Right renal pelvis (tissue), 4 donors: Measurements from ENCODE around the gene CA6. TPM values are rescaled to one million over a fixed set of nuclear protein-coding genes. Genes with fewer than 3 reads are reported as not detected.
"Not testable (repeated sequence)": the region's sequence is repeated elsewhere in the genome, so short reads cannot be mapped to it uniquely, and the experiment has no call there.

Experiments
- DNase-seq, 4 donors: peaks; one replicate each; pipeline ENCODE4 v3.0.0-alpha.2; 2013; ENCODE audit warnings: low read depth in 4 of 4, low spot score in 3 of 4, missing footprints in 1 of 4
- polyA plus RNA-seq, 4 donors: library from polyadenylated mRNA; unstranded; fragments of 120-200 nt; gene quantifications; one replicate each; pipeline ENCODE4 v1.2.1, GENCODE V29; 2013; ENCODE audit not compliant: insufficient read length in 4 of 4

Gene CA6
- polyA plus RNA-seq = under 1 TPM in 1 of 4 donors, not detected in 3; 0.05 TPM

DNA sequence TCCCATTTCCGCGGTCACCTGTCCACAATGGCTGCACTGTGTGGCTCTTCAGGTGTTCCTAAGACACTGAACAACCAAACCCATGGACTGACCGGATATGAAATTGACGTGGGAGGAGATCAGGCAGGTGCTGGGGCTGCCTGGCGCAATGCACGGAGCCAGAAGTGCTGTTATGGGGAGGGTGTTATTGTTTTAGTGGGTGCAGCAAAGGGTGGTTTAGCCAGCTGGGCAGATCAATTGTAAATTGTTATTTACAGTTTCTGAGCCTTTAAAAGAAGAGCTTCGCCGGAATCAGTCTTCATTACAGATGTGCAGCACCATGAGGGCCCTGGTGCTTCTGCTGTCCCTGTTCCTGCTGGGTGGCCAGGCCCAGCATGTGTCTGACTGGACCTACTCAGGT lies at the start of gene CA6:
TSS of gene CA6 (plus strand) at position 301 of the 400 bp plus-strand sequence. CDS start at position 320, 19 bp downstream.
- no peak for DNase-seq

GRCh38 chr1:8896775-8897174 lies 48.9 kb upstream of the CA6 start:
- DNase-seq = not testable (repeated sequence)

DNA sequence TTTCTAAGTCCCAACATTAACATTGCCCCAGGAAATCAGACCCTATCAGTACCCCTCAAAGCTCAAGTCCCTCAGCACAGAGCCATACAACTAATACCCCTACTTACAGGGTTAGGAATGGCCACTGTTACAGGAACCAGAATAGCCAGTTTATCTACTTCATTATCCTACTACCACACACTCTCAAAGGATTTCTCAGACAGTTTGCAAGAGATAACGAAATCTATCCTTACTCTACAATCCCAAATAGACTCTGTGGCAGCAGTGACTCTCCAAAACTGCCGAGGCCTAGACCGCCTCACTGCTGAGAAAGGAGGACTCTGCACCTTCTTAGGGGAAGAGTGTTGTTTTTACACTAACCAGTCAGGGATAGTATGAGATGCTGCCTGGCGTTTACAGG lies 48.2 kb upstream of the CA6 start:
- not testable (repeated sequence) for DNase-seq

- DNase-seq = not testable (repeated sequence)
Measured at GRCh38 chr1:8898418-8898817, 47.2 kb upstream of the CA6 start.

DNA sequence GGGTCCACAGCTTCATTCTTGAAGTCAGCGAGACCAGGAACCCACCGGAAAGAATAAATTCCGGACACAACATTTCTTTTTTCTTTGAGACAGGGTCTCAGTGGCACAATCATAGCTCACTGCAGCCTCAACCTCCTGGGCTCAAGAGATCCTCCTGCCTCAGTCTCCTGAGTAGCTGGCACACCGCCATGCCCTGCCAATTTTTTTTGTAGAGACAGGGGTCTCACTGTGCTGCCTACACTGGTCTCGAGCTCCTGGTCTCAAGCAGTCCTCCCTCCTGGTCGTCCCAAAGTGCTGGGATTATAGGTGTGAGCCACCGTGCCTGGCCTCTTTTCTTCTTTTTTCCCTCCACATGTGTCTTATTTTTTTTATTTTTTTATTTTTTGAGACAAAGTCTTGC lies 46.6 kb upstream of the CA6 start:
- DNase-seq = no peak

DNA sequence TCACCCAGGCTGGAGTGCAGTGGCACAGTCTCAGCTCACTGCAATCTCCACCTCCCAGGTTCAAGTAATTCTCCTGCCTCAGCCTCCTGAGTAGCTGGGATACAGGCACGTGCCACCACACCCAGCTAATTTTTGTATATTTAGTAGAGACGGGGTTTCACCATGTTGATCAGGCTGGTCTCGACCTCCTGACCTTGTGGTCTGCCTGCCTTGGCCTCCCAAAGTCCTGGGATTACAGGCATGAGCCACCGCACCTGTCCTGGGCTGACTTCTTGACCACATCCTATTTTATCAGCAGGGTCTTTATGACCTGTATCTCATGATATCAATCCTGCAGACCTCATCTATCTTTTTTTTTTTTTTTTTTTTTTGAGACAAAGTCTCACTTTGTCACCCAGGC lies 45.0 kb upstream of the CA6 start:
- not testable (repeated sequence) for DNase-seq

DNA sequence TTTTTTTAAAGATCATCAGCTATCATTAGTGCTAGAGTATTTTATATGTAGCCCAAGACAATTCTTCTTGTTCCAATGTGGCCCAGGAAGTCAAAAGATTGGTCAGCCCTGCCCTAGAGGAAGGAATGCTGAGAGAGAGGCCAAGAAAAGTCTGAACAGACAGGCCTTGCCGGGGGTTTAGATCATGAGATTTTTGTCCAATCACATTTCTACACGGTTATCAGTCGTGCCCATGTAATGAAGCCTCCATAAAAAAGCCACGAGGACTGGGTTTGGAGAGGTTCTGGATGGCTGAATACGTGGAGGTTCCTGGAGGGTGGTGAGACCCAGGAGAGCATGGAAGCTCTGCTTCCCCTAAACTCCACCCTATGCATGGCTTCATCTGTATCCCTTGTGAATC lies 42.9 kb upstream of the CA6 start:
- DNase-seq = no peak

GRCh38 chr1:8903410-8903809 lies 42.3 kb upstream of the CA6 start:
- DNase-seq = no peak

DNA sequence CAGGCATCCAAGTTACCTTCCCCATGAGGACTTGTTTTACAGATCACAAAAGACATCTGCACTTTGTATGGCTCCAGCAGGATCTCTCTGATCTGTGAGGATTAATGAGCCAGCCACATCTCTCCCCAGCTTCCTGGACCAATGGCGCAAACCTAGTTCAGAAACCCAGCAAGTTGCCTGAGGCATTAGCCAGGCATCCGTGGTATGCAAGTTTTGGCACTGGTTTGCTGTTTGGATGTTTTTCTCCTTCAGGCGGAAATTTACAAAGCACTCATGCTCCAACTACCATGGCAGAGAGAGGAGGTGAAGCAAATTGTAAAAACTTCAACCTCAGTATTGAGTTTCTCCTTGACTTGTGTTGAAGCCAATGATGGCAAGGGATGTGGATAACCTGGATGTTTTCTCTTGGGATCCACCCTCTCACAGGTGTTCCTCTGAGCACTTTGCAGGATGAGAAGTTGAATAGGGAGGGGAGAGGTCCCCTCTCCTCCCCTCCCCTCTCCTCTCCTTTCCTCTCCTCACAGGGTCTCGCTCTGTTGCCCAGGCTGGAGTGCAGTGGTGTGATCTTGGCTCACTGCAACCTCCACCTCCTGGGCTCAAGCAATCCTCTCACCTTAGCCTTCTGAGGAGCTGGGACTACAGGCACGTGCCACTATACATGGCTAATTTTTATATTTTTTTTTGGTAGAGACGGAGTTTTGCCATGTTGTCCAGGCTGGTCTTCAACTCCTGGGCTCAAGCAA lies 41.6 kb upstream of the CA6 start:
- DNase-seq = peak in 2 of 4 donors; percentile 41 to 42

GRCh38 chr1:8905582-8906191 lies 40.0 kb upstream of the CA6 start:
- no peak for DNase-seq

- no peak for DNase-seq
Measured at GRCh38 chr1:8908388-8909151, 37.1 kb upstream of the CA6 start.

DNA sequence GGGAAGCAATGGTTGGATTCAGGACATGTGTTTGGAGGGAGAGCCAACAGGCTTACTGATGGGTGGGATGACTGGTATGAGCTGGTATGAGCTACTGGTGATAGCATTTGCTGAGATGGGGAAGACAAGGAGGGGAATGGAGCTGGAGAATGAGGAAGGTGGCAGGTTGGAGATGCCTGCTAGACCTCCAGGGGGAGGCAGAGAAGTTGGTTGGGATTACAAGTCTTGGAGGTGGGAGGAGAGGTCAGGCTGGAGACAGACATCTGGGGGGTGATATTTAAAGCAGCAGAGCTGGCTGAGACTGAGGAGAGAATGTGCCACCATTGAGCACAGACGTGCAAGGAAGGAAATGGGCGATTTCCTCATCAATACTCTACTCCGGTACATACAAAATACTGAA lies 35.3 kb upstream of the CA6 start:
- DNase-seq = no peak

DNA sequence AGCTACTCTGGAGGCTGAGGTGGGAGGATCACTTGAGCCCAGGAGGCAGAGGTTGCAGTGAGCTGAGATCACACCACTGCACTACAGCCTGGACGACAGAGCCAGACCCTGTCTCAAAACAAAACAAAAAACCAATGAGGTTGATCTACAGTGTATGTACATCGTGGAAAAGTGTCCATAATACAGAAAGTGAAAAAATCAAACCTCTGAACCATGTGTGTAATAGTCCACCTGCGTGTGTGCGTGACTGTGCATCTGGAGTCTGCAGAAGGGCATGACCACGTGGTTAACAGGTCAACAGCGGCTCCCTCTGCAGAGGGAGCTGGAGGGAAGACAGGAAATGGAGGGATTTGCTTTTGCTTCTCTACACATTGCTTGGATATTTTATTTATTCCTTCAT lies 34.8 kb upstream of the CA6 start:
- no peak for DNase-seq

- DNase-seq = no peak
Measured at GRCh38 chr1:8911416-8912309, 34.0 kb upstream of the CA6 start.

DNA sequence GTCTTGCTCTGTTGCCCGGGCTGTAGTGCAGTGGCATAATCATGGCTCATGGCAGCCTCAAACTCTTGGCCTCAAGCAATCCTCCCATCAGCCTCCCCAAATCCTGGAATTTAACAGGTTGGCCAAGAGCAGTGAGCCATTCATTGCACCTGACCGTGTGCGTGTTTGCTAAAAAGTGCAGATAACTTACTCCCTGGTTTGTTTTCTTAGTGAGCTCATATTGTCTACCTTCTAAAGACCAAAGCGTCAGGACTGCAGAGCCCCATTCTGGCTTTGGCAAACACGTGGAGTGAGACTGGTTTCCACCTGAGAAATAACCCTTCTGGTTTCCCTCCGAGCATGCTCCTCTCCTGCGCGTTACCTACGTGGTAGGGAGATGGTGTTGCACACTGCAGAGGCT lies 32.2 kb upstream of the CA6 start:
- DNase-seq = no peak

GRCh38 chr1:8914466-8914865 lies 31.2 kb upstream of the CA6 start:
- no peak for DNase-seq

DNA sequence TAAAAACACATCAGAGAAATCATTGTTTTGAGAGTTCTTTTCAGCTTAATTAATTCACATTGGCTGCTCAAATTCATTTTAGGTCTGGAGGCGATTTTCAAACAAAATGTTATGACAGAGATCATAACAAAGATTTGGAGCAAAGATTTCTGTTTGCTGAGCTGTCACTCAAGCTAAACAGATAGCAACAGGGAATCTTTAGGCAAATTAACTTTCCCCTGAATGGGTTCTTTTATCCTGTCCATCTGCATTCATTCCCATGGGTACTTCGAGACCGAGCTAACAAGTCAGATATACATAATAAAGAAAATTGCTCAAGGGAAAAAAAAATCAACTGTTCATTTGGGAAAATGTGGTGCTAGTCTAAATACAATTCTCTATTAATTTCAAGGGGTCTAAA lies 30.2 kb upstream of the CA6 start:
- DNase-seq = no peak

DNA sequence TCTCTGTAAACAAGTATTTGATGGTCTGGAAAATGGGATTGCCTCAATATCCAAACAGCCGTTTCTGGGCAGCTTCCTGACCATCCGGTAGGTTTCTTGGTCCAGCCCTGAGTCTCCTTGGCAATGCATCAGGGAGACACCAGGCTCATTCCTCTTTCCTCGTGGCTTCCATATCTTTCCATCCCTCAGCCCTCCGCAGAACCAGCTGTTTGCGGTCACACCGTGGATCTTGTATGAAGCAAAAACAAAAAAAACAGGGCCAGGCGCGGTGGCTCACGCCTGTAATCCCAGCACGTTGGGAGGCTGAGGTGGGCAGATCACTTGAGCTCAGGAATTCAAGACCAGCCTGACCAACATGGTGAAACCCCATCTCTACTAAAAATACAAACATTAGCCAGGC lies 28.1 kb upstream of the CA6 start:
- not testable (repeated sequence) for DNase-seq

GRCh38 chr1:8922962-8923361 lies 22.7 kb upstream of the CA6 start:
- DNase-seq = no peak

GRCh38 chr1:8925406-8925805 lies 20.3 kb upstream of the CA6 start:
- DNase-seq = no peak

DNA sequence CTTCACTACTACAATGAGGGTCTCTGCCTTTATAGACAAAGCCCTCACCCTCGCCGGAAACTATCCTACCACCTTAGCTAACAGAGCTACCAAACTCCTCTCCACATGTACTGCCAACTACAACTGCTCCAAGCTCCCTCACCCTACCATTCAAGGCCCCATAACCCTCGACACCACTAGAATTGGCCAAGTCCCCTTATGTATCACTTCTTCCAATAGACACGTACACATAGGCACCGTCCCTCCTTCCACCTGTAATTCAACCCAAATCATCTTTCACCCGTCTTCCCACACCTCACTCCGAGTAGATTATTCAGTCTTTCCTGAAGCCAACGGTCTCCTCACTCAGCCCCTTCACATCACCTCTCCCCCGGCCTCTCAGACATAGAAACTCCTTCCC lies 19.7 kb upstream of the CA6 start:
- DNase-seq = no peak
